Measurements from ENCODE around the gene CDH23.

CDH23 gene

DNA sequence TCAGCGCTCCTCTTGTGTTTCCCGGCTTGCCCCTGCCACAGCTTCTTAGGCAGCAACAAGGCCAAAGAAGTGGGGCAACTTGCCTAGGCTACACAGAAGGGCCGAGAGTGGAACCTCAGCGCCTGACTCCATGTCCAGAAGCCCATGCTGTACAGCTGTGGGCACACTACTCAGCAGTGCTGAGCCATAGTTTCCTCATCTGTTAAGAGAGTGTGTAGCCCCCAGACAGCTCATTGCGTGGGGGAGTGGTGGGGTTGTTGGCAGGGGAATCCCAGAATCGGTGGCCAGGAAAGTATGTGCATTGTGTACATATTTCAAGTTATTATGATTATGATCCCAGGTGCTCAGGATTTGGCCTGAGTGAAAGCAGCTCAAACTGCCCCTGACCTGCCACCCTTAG is 96.2 kb downstream of the CDH23 start:
- no peak for DNase-seq

GRCh38 chr10:71493741-71494140 is 97.0 kb downstream of the CDH23 start:
- no peak for DNase-seq

GRCh38 chr10:71494476-71494875 is 97.8 kb downstream of the CDH23 start:
- no peak for DNase-seq

- DNase-seq, result no peak
These were observed 98.3 kb downstream of the CDH23 start for GRCh38 chr10:71494980-71495381.

DNA sequence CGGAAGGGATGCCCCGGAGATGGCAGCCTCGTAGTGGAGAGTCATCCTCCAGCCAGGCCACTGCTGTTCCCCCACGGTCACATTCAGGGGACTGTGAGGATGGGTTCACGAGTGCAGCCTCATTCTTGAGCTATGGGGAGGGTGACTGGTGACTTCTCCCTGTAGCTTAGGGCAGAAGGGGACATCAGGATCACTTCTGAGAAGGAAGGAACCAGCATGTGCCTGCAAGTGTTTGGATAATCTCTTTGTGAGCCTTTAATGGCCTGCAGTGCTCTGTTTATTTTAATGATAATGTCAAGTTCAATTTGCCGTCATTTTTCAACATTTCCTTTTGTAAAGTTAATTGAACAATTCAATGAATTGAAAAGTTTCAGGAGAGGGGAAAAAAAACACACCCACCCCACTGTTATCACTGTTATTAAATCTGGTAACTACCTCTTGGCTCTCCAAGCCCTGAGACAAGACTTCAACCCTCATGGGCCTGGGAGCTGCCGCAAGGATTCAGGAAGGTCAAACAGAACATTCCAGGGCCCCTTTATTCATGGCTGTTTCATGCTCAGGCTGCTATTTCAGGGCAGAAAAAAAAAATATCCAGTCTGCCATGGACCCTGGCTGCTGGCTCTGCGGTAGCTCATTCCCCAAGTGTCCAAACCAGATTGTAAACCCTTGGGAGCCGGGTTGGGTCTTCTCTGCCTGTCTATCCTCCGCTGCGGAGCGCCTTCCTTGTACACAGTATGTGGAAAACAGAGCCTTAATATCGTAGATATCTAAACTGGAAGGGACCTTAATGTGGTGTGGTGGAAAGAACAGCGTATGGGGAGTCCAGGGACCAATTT is 100.4 kb downstream of the CDH23 start:
- DNase-seq, result no peak

GRCh38 chr10:71497763-71498326 is 101.1 kb downstream of the CDH23 start:
- DNase-seq, result no peak

DNA sequence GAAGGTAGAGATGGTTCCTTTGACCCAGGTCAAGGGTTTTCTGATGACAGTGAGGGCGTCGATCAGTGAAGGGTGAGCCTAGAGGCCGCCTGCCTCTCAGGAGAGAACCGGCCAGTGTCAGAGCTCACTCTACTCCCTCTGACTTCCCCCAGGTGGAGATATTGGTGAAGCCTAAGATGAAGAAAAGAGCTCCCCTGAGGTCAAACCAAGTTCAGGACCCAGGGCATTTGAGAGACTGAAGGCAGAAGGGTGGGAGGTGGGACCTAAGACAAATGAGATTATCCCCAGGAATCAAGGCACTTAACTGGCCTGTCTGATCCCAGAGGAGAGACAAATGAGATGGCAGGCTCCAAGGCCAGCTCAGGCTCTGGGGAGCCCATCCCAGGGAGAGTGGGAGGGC is 104.7 kb downstream of the CDH23 start:
- no peak for DNase-seq

- no peak for DNase-seq
These were observed 105.5 kb downstream of the CDH23 start for GRCh38 chr10:71502190-71502589.

DNA sequence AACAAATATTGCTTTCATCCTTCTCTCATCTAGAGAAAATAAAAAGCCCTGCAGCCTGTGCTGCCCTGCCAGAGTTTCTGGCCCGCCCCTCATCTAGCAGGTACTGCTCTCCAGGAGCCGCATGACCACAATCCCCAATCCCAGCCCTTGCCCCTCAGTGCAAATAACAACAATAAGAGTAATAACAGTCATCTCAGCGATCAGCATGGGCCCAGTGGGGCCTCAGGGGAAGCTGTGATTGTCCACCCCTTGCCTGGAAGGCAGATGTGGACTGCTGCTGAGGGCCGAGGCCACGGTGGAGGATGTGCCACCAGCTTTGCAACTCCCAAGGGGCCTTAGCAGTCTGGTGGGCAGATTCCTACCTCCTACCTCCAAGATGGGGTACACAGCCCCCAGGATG is 106.1 kb downstream of the CDH23 start:
- no peak for DNase-seq

- no peak for DNase-seq
These were observed 107.4 kb downstream of the CDH23 start for GRCh38 chr10:71504168-71504567.

- no peak for DNase-seq
These were observed 107.8 kb downstream of the CDH23 start for GRCh38 chr10:71504570-71504969.

DNA sequence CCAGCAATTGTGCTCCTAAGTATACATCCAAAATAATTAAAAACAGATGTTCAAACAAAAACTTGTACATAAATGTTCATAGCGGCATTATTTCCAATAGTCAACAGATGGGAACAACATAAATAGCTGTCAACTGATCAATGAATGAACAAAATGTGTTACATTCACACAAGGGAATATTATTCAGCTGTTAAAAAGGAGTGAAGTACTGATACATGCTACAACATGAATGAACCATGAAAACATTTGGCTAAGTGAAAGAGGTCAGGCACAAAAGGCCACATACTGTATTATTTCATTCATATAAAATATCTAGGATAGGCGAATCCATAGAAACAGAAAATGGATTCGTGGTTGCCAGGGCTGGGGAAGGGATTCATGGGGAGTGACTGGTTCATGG is 109.1 kb downstream of the CDH23 start:
- no peak for DNase-seq

- no peak for DNase-seq
These were observed 112.7 kb downstream of the CDH23 start for GRCh38 chr10:71509444-71509843.

GRCh38 chr10:71511206-71511605 is 114.5 kb downstream of the CDH23 start:
- no peak for DNase-seq

DNA sequence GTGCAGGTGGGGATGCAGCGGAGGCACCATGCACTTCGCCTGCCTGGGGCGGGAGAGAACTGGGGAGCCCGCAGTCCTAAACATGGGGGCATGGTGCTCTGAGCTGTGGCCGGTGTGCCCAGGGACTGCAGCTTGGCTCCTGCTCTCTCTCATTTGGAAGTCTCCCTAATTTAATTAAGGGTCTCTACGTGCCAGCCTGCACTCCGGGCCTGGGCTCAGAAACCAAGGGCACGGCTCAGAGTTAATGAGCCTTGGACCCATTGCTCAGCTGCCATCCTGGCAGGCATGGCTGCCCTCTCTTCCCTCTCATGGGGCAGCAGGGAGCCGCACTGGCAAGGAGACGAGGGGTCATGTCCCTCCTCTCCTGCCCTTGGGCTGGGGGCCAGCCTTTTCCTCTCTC is 115.6 kb downstream of the CDH23 start:
- no peak for DNase-seq

GRCh38 chr10:71512761-71513539 is 116.2 kb downstream of the CDH23 start:
- DNase-seq, result peak; percentile 90

- DNase-seq, result no peak
These were observed 116.8 kb downstream of the CDH23 start for GRCh38 chr10:71513540-71513853.

DNA sequence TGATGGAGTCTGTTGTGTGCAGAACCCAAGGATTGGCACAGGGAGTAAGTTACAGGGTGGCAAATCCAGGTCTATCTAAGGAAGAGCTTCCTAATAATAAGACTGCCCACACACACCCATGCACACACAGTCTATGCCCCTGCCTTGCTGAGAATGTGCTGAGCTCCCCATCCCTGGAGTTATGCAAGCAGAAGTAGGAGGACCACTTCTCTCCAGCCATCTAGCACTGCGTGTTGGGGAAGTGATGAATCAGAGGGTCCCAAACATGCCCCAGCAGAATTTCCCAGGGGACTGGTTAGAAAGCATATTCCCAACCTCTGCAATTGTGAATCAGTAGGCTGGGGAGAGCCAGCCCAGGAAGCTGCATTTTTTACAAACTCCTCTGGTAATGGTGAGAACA is 117.2 kb downstream of the CDH23 start:
- no peak for DNase-seq

- no peak for DNase-seq
These were observed 118.9 kb downstream of the CDH23 start for GRCh38 chr10:71515531-71516172.

DNA sequence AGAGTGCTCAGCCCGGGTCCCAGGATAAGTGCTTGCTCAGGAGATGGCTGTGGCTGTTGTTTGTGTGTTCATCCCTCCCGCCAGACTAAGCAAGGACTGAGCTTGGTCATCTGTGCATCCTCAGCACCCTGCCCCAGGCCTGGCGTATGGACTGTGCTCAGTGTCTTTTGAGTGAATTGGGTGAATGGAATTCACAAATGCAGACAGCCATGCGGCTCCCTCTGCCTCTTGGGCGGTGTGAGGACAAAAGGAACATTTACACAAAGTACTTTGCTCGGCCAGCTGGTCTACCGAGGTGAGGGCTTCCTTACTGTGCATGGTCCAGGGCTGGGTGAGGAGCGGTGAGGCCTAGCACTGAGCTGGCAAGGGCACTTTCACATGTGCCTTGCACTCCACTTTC is 120.2 kb downstream of the CDH23 start:
- no peak for DNase-seq

- DNase-seq, result no peak
These were observed 120.8 kb downstream of the CDH23 start for GRCh38 chr10:71517298-71518169.

- DNase-seq, result no peak
These were observed 123.3 kb downstream of the CDH23 start for GRCh38 chr10:71520042-71520441.

Measured in DMS79 treated with DMSO at 0.1 percent for 48 hours (cell line).